HEK293 (cell line): Measurements from ENCODE around the gene CSPG4.

ENCODE experiments used
- ATF2 ChIP-seq: fragments of 450-650 bp; formaldehyde crosslinking; IDR thresholded peaks from 2 replicates; pipeline ENCODE4 v1.5.1; 2016; ENCODE audit warnings: missing biosample characterization, missing genetic modification characterization, low read depth
- CTCF ChIP-seq: fragments of 450-650 bp; formaldehyde crosslinking; IDR thresholded peaks from 2 replicates; pipeline ENCODE4 v1.5.1; 2016; ENCODE audit warnings: missing biosample characterization, missing genetic modification characterization
- MYNN ChIP-seq: fragments of 450-650 bp; formaldehyde crosslinking; IDR thresholded peaks from 2 replicates; pipeline ENCODE4 v1.5.1; 2016; ENCODE audit warnings: missing biosample characterization, missing genetic modification characterization, borderline replicate concordance
- PATZ1 ChIP-seq: fragments of 450-650 bp; formaldehyde crosslinking; IDR thresholded peaks from 2 replicates; pipeline ENCODE4 v1.5.1; 2016; ENCODE audit warnings: missing biosample characterization, missing genetic modification characterization
- PBX3 ChIP-seq: sonication (generic); formaldehyde crosslinking; IDR thresholded peaks from 2 replicates; pipeline ENCODE4 v1.8.1; 2022; ENCODE audit warnings: mild to moderate bottlenecking, moderate library complexity, missing genetic modification reagents
- SETDB1 ChIP-seq: IDR thresholded peaks from one replicate; pipeline ENCODE4 v1.6.1; 2017; ENCODE audit warnings: mild to moderate bottlenecking, low read length, moderate library complexity, mixed read lengths; ENCODE audit not compliant: insufficient read length
- ZBTB11 ChIP-seq: fragments of 450-650 bp; formaldehyde crosslinking; conservative IDR thresholded peaks from 2 replicates; pipeline ENCODE4 v1.5.1; 2016; ENCODE audit warnings: low read depth, missing biosample characterization, missing genetic modification characterization
- ZNF19 ChIP-seq: fragments of 450-650 bp; formaldehyde crosslinking; IDR thresholded peaks from 2 replicates; pipeline ENCODE4; 2016; ENCODE audit warnings: missing biosample characterization, missing genetic modification characterization, low read depth
- ZNF580 ChIP-seq: fragments of 450-650 bp; formaldehyde crosslinking; IDR thresholded peaks from 2 replicates; pipeline ENCODE4 v1.5.1; 2016; ENCODE audit warnings: missing biosample characterization, missing genetic modification characterization
- ZNF629 ChIP-seq: fragments of 450-650 bp; formaldehyde crosslinking; IDR thresholded peaks from 2 replicates; pipeline ENCODE4 v1.5.1; 2017; ENCODE audit warnings: missing biosample characterization, missing genetic modification characterization
- ZNF747 ChIP-seq: fragments of 450-650 bp; formaldehyde crosslinking; IDR thresholded peaks from 2 replicates; pipeline ENCODE4 v1.5.1; 2016; ENCODE audit warnings: missing biosample characterization, missing genetic modification characterization
- ZSCAN5A ChIP-seq: fragments of 450-650 bp; formaldehyde crosslinking; IDR thresholded peaks from 2 replicates; pipeline ENCODE4 v1.5.1; 2016; ENCODE audit warnings: missing biosample characterization, missing genetic modification characterization

- no peak for TF ChIP-seq ZNF629
- no peak for TF ChIP-seq PBX3
- no peak for TF ChIP-seq ZNF580 (tag by site-specific recombination)
- TF ChIP-seq PATZ1, result no peak
- no peak for TF ChIP-seq ZNF19 (tag by site-specific recombination)
- TF ChIP-seq CTCF, result no peak
- TF ChIP-seq ATF2 (tag by site-specific recombination), result no peak
- no peak for TF ChIP-seq MYNN (tag by site-specific recombination)
- no peak for TF ChIP-seq SETDB1
- no peak for TF ChIP-seq ZSCAN5A (tag by site-specific recombination)
- no peak for TF ChIP-seq ZNF747 (tag by site-specific recombination)
- no peak for TF ChIP-seq ZBTB11 (tag by site-specific recombination)
Observed at GRCh38 chr15:75661100-75661755, 51.4 kb downstream of the CSPG4 start.
